Measurements from ENCODE around the gene KRT33A. TPM values are rescaled to one million over a fixed set of nuclear protein-coding genes. Genes with fewer than 3 reads are reported as not detected.

Gene KRT33A
- not detected in 5 replicates for total RNA-seq (2022; extraction: Qiagen RNA extraction; ENCODE audit: low read depth)

DNA sequence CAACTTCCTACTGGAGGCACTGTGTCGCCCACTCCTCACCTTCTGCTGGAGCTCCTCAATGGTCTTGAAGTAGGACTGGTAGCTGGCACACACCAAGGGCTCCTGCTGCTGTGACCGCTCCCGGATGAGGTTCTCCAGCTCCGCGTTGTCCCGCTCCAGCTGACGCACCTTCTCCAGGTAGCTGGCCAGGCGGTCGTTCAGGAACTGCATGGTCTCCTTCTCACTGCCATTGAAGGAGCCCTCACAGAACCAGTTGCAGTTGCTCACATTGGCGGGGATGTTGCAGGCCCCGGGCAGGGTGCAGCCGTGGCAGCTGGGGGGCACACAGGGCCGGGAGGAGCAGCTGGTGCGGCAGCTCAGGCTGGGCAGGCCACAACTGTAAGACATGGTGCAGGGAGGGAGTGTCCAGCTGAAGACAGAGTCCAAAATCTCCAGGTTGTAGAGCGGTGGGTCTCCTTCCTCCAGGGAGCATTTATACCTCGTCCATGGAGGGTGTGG, at the start of gene KRT33A:
Gene KRT33A (minus strand): TSS at position 448 of the 498 bp plus-strand sequence. CDS start 61 bp downstream, at position 387.

DNA sequence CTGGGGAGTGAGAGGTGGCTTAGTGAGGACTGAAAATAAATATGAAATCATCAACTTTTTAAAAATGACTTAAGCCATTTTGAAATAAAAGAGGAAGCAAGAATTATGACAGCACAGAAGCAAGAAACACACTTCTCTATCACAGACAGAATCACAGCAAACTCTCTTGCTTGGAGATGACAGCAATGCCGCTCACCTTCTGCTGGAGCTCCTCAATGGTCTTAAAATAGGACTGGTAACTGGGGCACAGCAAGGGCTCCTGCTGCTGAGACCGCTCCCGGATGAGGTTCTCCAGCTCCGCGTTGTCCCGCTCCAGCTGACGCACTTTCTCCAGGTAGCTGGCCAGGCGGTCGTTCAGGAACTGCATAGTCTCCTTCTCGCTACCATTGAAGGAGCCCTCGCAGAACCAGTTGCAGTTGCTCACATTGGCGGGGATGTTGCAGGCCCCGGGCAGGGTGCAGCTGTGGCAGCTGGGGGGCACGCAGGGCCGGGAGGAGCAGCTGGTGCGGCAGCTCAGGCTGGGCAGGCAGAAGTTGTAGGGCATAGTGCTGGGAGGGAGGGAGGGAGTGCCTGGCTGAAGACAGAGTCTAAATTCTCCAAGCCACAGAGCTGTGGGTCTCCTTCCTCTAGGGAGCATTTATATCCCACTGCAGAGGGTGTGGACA, 46.5 kb upstream of the KRT33A start, which contains the start of gene KRT31:
Gene KRT31 (minus strand): TSS at position 613 of the 665 bp plus-strand sequence. CDS start 69 bp downstream, at position 544.

GRCh38 chr17:41381943-41382342, 31.3 kb upstream of the KRT33A start, which contains the start of gene KRT34:
Gene KRT34 (minus strand): TSS chr17:41382306. CDS start chr17:41382246, 60 bp downstream.

GRCh38 chr17:41369713-41370112, 19.1 kb upstream of the KRT33A start, which contains the start of gene KRT33B:
Gene KRT33B (minus strand): TSS chr17:41369813. CDS start chr17:41369750, 63 bp downstream.

DNA sequence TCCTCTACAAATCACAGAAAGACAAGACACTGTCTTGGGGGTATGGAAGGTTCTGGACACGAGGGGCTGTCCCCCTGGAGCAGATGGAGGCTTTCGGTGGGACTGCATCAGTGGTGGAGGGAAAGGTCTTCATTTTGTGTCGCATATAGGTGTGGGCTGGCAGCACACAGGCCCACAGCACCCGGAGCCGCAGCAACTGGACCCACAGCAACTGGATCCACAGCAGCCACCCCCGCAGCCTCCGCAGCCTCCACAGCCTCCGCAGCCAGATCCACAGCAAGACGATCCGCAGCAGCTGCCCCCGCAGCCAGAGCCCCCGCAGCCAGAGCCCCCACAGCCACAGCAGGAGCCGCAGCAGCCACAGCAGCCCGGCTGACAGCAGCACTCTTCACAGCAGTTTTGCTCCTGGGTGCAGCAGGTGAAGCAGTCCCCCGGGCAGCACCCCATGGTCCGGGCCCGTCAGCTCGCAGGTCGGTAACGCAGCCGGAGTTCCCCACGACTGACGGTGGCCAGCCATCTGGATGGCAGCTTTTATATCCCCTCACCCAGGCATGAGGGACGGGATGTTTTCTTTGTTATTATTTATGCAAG, 35.3 kb downstream of the KRT33A start, which contains the start of gene KRTAP17-1:
Gene KRTAP17-1 (minus strand): TSS at position 507 of the 591 bp plus-strand sequence. CDS start 60 bp downstream, at position 447.

DNA sequence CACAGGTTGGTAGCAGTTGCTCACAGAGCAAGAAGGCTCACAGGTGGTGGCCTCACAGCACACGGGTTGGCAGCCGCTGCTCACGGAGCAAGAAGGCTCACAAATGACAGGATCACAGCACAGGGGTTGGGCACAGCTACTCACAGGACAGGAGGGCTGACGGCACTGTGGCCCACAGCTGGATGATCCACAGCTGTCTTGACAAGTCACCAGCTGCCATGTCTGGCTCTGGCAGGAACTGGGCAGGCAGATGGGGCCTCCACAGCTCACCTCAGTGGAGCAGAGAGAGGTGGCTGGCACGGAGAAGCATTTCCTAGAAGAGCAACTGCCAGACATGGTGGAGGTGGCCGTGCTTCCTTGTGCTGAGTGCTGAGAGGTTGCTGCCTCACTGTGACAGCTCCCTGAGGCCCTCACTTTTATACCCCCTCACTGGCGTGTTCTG, 41.7 kb downstream of the KRT33A start, which contains the start of gene KRTAP16-1:
Gene KRTAP16-1 (minus strand): TSS at position 392 of the 442 bp plus-strand sequence. CDS start 56 bp downstream, at position 336.

GRCh38 chr17:41301916-41302901, 48.4 kb downstream of the KRT33A start, which contains the start of gene KRTAP29-1:
Gene KRTAP29-1 (minus strand): TSS chr17:41302851. CDS start chr17:41302851, 0 bp downstream.

Other genes with a start within 250 kb of the KRT33A start
- not detected in 5 replicates for gene KRTAP4-16, start 248.6 kb downstream of the KRT33A start, total RNA-seq (2022; extraction: Qiagen RNA extraction; ENCODE audit: low read depth)
- not detected in 5 replicates for gene KRTAP4-9, start 245.4 kb downstream of the KRT33A start, total RNA-seq (2022; extraction: Qiagen RNA extraction; ENCODE audit: low read depth)
- gene KRTAP4-11, start 232.5 kb downstream of the KRT33A start, total RNA-seq (2022; extraction: Qiagen RNA extraction; ENCODE audit: low read depth): not detected in 5 replicates
- gene KRTAP4-12, start 226.6 kb downstream of the KRT33A start, total RNA-seq (2022; extraction: Qiagen RNA extraction; ENCODE audit: low read depth): not detected in 5 replicates
- gene KRTAP4-6, start 210.3 kb downstream of the KRT33A start, total RNA-seq (2022; extraction: Qiagen RNA extraction; ENCODE audit: low read depth): not detected in 5 replicates
- gene KRTAP4-5, start 201.0 kb downstream of the KRT33A start, total RNA-seq (2022; extraction: Qiagen RNA extraction; ENCODE audit: low read depth): not detected in 5 replicates
- not detected in 5 replicates for gene KRTAP4-4, start 190.1 kb downstream of the KRT33A start, total RNA-seq (2022; extraction: Qiagen RNA extraction; ENCODE audit: low read depth)
- not detected in 5 replicates for gene KRTAP4-3, start 182.6 kb downstream of the KRT33A start, total RNA-seq (2022; extraction: Qiagen RNA extraction; ENCODE audit: low read depth)
- gene KRTAP4-2, start 172.6 kb downstream of the KRT33A start, total RNA-seq (2022; extraction: Qiagen RNA extraction; ENCODE audit: low read depth): not detected in 5 replicates
- 0.07 to 0.56 TPM (median 0.26 TPM) in 4 of 5 replicates, not detected in the other for gene KRTAP4-1, start 165.9 kb downstream of the KRT33A start, total RNA-seq (2022; extraction: Qiagen RNA extraction; ENCODE audit: low read depth)
- gene KRTAP9-1, start 160.9 kb downstream of the KRT33A start, total RNA-seq (2022; extraction: Qiagen RNA extraction; ENCODE audit: low read depth): not detected in 5 replicates
- gene KRTAP9-2, start 124.2 kb downstream of the KRT33A start, total RNA-seq (2022; extraction: Qiagen RNA extraction; ENCODE audit: low read depth): not detected in 5 replicates
- gene KRTAP9-3, start 118.4 kb downstream of the KRT33A start, total RNA-seq (2022; extraction: Qiagen RNA extraction; ENCODE audit: low read depth): not detected in 5 replicates
- gene KRTAP9-8, start 112.8 kb downstream of the KRT33A start, total RNA-seq (2022; extraction: Qiagen RNA extraction; ENCODE audit: low read depth): not detected in 5 replicates
- not detected in 5 replicates for gene KRTAP9-4, start 101.1 kb downstream of the KRT33A start, total RNA-seq (2022; extraction: Qiagen RNA extraction; ENCODE audit: low read depth)
- gene KRTAP9-9, start 95.4 kb downstream of the KRT33A start, total RNA-seq (2022; extraction: Qiagen RNA extraction; ENCODE audit: low read depth): not detected in 5 replicates
- not detected in 5 replicates for gene KRTAP9-6, start 85.5 kb downstream of the KRT33A start, total RNA-seq (2022; extraction: Qiagen RNA extraction; ENCODE audit: low read depth)
- gene KRTAP9-7, start 75.1 kb downstream of the KRT33A start, total RNA-seq (2022; extraction: Qiagen RNA extraction; ENCODE audit: low read depth): not detected in 5 replicates
- gene KRTAP29-1, start 48.0 kb downstream of the KRT33A start, total RNA-seq (2022; extraction: Qiagen RNA extraction; ENCODE audit: low read depth): not detected in 5 replicates
- gene KRTAP16-1, start 41.5 kb downstream of the KRT33A start, total RNA-seq (2022; extraction: Qiagen RNA extraction; ENCODE audit: low read depth): not detected in 5 replicates
- not detected in 5 replicates for gene KRTAP17-1, start 35.1 kb downstream of the KRT33A start, total RNA-seq (2022; extraction: Qiagen RNA extraction; ENCODE audit: low read depth)
- gene KRT33B, start 19.0 kb upstream of the KRT33A start, total RNA-seq (2022; extraction: Qiagen RNA extraction; ENCODE audit: low read depth): 0.05 to 0.13 TPM (median 0.10 TPM) in 3 of 5 replicates, not detected in the others
- gene KRT34, start 31.5 kb upstream of the KRT33A start, total RNA-seq (2022; extraction: Qiagen RNA extraction; ENCODE audit: low read depth): 0.25 to 0.64 TPM (median 0.35 TPM) in 5 replicates
- not detected in 5 replicates for gene KRT31, start 46.8 kb upstream of the KRT33A start, total RNA-seq (2022; extraction: Qiagen RNA extraction; ENCODE audit: low read depth)
- not detected in 5 replicates for gene KRT37, start 73.8 kb upstream of the KRT33A start, total RNA-seq (2022; extraction: Qiagen RNA extraction; ENCODE audit: low read depth)
- gene KRT38, start 90.2 kb upstream of the KRT33A start, total RNA-seq (2022; extraction: Qiagen RNA extraction; ENCODE audit: low read depth): not detected in 5 replicates
- 0.06 to 0.08 TPM in 2 of 5 replicates, not detected in the others for gene KRT32, start 116.6 kb upstream of the KRT33A start, total RNA-seq (2022; extraction: Qiagen RNA extraction; ENCODE audit: low read depth)
- gene KRT35, start 130.3 kb upstream of the KRT33A start, total RNA-seq (2022; extraction: Qiagen RNA extraction; ENCODE audit: low read depth): not detected in 5 replicates
- gene KRT36, start 139.1 kb upstream of the KRT33A start, total RNA-seq (2022; extraction: Qiagen RNA extraction; ENCODE audit: low read depth): not detected in 5 replicates
- gene KRT13, start 154.8 kb upstream of the KRT33A start, total RNA-seq (2022; extraction: Qiagen RNA extraction; ENCODE audit: low read depth): 0.16 to 0.30 TPM (median 0.20 TPM) in 5 replicates
- gene KRT15, start 168.1 kb upstream of the KRT33A start, total RNA-seq (2022; extraction: Qiagen RNA extraction; ENCODE audit: low read depth): 3.5 to 6.2 TPM (median 5.4 TPM) in 5 replicates
- 43.9 to 68.3 TPM (median 57.0 TPM) in 5 replicates for gene KRT19, start 177.5 kb upstream of the KRT33A start, total RNA-seq (2022; extraction: Qiagen RNA extraction; ENCODE audit: low read depth)
- gene KRT9, start 221.2 kb upstream of the KRT33A start, total RNA-seq (2022; extraction: Qiagen RNA extraction; ENCODE audit: low read depth): not detected in 5 replicates
- gene KRT14, start 236.1 kb upstream of the KRT33A start, total RNA-seq (2022; extraction: Qiagen RNA extraction; ENCODE audit: low read depth): 0.14 to 0.30 TPM (median 0.16 TPM) in 3 of 5 replicates, not detected in the others